ENCODE results near the gene NDE1. TPM values are rescaled to one million over a fixed set of nuclear protein-coding genes. Genes with fewer than 3 reads are reported as not detected.
"Not testable (repeated sequence)": the region's sequence is repeated elsewhere in the genome, so short reads cannot be mapped to it uniquely, and the experiment has no call there.

The NDE1 gene
- total RNA-seq, 1 donor from 2014 or later: 26.8 TPM

- intact Hi-C loops (cut with DNase I): no loop called here
- no peak for DNase-seq (ENCODE audit: low spot score)
Observed at GRCh38 chr16:15677447-15677846, 27.4 kb downstream of the NDE1 start.

- DNase-seq (ENCODE audit: low spot score): no peak
- intact Hi-C loops (cut with DNase I): no loop called here
Observed at GRCh38 chr16:15682105-15682570, 32.1 kb downstream of the NDE1 start.

- DNase-seq (ENCODE audit: low spot score): no peak
- intact Hi-C loops (cut with DNase I): no loop called here
Observed at GRCh38 chr16:15686287-15686686, 36.2 kb downstream of the NDE1 start.

GRCh38 chr16:15689290-15689689 is 39.2 kb downstream of the NDE1 start:
- no peak for DNase-seq (ENCODE audit: low spot score)
- intact Hi-C loops (cut with DNase I): no loop called here

GRCh38 chr16:15690296-15690695 is 40.3 kb downstream of the NDE1 start:
- intact Hi-C loops (cut with DNase I): no loop called here
- no peak for DNase-seq (ENCODE audit: low spot score)

- DNase-seq (ENCODE audit: low spot score): no peak
- intact Hi-C loops (cut with DNase I): no loop called here
Observed at GRCh38 chr16:15691046-15691445, 41.0 kb downstream of the NDE1 start.

- intact Hi-C loops (cut with DNase I); DNase-seq (ENCODE audit: low spot score): not testable (repeated sequence)
Observed at GRCh38 chr16:15692508-15692907, 42.5 kb downstream of the NDE1 start.

- intact Hi-C loops (cut with DNase I): no loop called here
- DNase-seq (ENCODE audit: low spot score): no peak
Observed at GRCh38 chr16:15694499-15694898, 44.5 kb downstream of the NDE1 start.

GRCh38 chr16:15699819-15700218 is 49.8 kb downstream of the NDE1 start:
- intact Hi-C loops (cut with DNase I): loop anchor here (5.0 to 10.0 kb wide), 2 partner anchors 53 to 275 kb away; no protein-coding TSS in a partner anchor
- no peak for DNase-seq (ENCODE audit: low spot score)

- intact Hi-C loops (cut with DNase I): loop anchor here (5.0 to 10.0 kb wide), 2 partner anchors 54 to 277 kb away; no protein-coding TSS in a partner anchor
- DNase-seq (ENCODE audit: low spot score): no peak
Observed at GRCh38 chr16:15701367-15701766, 51.3 kb downstream of the NDE1 start.

GRCh38 chr16:15701975-15702970 is 52.2 kb downstream of the NDE1 start:
- no peak for DNase-seq (ENCODE audit: low spot score)
- intact Hi-C loops (cut with DNase I): loop anchor here (5.0 to 10.0 kb wide), 2 partner anchors 55 to 277 kb away; no protein-coding TSS in a partner anchor

- intact Hi-C loops (cut with DNase I): loop anchor here (5.0 to 10.0 kb wide), 2 partner anchors 56 to 278 kb away; no protein-coding TSS in a partner anchor
- DNase-seq (ENCODE audit: low spot score): no peak
Observed at GRCh38 chr16:15703029-15703736, 53.1 kb downstream of the NDE1 start.

- no peak for DNase-seq (ENCODE audit: low spot score)
- intact Hi-C loops (cut with DNase I): loop anchor here (5.0 to 10.0 kb wide), 2 partner anchors 57 to 280 kb away; no protein-coding TSS in a partner anchor
Observed at GRCh38 chr16:15704545-15704987, 54.5 kb downstream of the NDE1 start.

- intact Hi-C loops (cut with DNase I): loop anchor here (10.0 kb wide), 1 partner anchor 280 kb away; no protein-coding TSS in a partner anchor
Observed at GRCh38 chr16:15705064-15705565, 55.1 kb downstream of the NDE1 start.

GRCh38 chr16:15707332-15707731 is 57.3 kb downstream of the NDE1 start:
- no peak for DNase-seq (ENCODE audit: low spot score)
- intact Hi-C loops (cut with DNase I): loop anchor here (10.0 kb wide), 1 partner anchor 283 kb away; no protein-coding TSS in a partner anchor

More at GRCh38 chr16:15705064-15705565, 55.1 kb downstream of the NDE1 start:
- DNase-seq (ENCODE audit: low spot score): no peak

- intact Hi-C loops (cut with DNase I): loop anchor here (10.0 kb wide), 1 partner anchor 283 kb away; no protein-coding TSS in a partner anchor
Observed at GRCh38 chr16:15708096-15708495, 58.1 kb downstream of the NDE1 start.

GRCh38 chr16:15708997-15709396 is 59.0 kb downstream of the NDE1 start:
- no peak for DNase-seq (ENCODE audit: low spot score)
- intact Hi-C loops (cut with DNase I): loop anchor here (10.0 kb wide), 1 partner anchor 284 kb away; no protein-coding TSS in a partner anchor

More at GRCh38 chr16:15708096-15708495, 58.1 kb downstream of the NDE1 start:
- DNase-seq (ENCODE audit: low spot score): no peak

- intact Hi-C loops (cut with DNase I): no loop called here
- no peak for DNase-seq (ENCODE audit: low spot score)
Observed at GRCh38 chr16:15714393-15715172, 64.5 kb downstream of the NDE1 start.

- intact Hi-C loops (cut with DNase I): no loop called here
- DNase-seq (ENCODE audit: low spot score): no peak
Observed at GRCh38 chr16:15715221-15715620, 65.2 kb downstream of the NDE1 start.
